AG10803 (cell line): ENCODE results near the gene DCLK3.

Experiments
- DNase-seq: peaks from one replicate; pipeline ENCODE4 v3.0.0; 2010; ENCODE audit warnings: low read depth
- H3K4me3 ChIP-seq: 2 replicates; pipeline ENCODE4 v1.5.1; 2011; ENCODE audit warnings: mild to moderate bottlenecking, low read length, control low read depth
- CTCF ChIP-seq: conservative IDR thresholded peaks from 2 replicates; pipeline ENCODE4 v1.5.1; 2011; ENCODE audit warnings: mild to moderate bottlenecking, low read length, control low read depth, inconsistent platforms

DCLK3 gene

GRCh38 chr3:36733162-36733696, 31.1 kb downstream of the DCLK3 start:
- no peak for TF ChIP-seq CTCF
- DNase-seq, result no peak
- H3K4me3 ChIP-seq, result no peak overlapping the region

GRCh38 chr3:36730966-36731365, 33.4 kb downstream of the DCLK3 start:
- DNase-seq, result no peak
- TF ChIP-seq CTCF, result no peak
- no peak overlapping the region for H3K4me3 ChIP-seq

GRCh38 chr3:36729204-36730056, 34.9 kb downstream of the DCLK3 start:
- H3K4me3 ChIP-seq, result no peak overlapping the region
- TF ChIP-seq CTCF, result peak; percentile 91
- DNase-seq, result peak; percentile 65

GRCh38 chr3:36714343-36715086, 49.8 kb downstream of the DCLK3 start:
- TF ChIP-seq CTCF, result 0 out of 2 replicates have a peak, but pooled peaks have one; percentile 17
- no peak overlapping the region for H3K4me3 ChIP-seq
- peak; percentile 70 for DNase-seq

- no peak overlapping the region for H3K4me3 ChIP-seq
- DNase-seq, result no peak
- no peak for TF ChIP-seq CTCF
Measured at GRCh38 chr3:36713904-36714303, 50.4 kb downstream of the DCLK3 start.

- DNase-seq, result no peak
- no peak overlapping the region for H3K4me3 ChIP-seq
- TF ChIP-seq CTCF, result no peak
Measured at GRCh38 chr3:36710606-36711005, 53.7 kb downstream of the DCLK3 start.
